Renal cortex interstitium (tissue), 11 donors: ENCODE measurements around the gene PRND. TPM values are rescaled to one million over a fixed set of nuclear protein-coding genes. Genes with fewer than 3 reads are reported as not detected.
A peak's percentile ranks its signal among the peaks of the same experiment; 100 is the strongest.
"Not testable (repeated sequence)": the region's sequence is repeated elsewhere in the genome, so short reads cannot be mapped to it uniquely, and the experiment has no call there.

Experiments
- DNase-seq, 11 donors: peaks; one replicate each; pipeline ENCODE4 v3.0.0-alpha.2; 2013; ENCODE audit warnings: low read depth in 9 of 11, low spot score in 4 of 11; ENCODE audit errors: extremely low read depth in 1 of 11
- polyA plus RNA-seq, 3 donors: library from polyadenylated mRNA; unstranded; fragments of 120-200 nt; gene quantifications; one replicate each; pipeline ENCODE4 v1.2.1, GENCODE V29; 2013; ENCODE audit not compliant: insufficient read length in 3 of 3

The PRND gene
- polyA plus RNA-seq, 3 donors = 3.1 to 4.6 (median 3.1) TPM

DNA sequence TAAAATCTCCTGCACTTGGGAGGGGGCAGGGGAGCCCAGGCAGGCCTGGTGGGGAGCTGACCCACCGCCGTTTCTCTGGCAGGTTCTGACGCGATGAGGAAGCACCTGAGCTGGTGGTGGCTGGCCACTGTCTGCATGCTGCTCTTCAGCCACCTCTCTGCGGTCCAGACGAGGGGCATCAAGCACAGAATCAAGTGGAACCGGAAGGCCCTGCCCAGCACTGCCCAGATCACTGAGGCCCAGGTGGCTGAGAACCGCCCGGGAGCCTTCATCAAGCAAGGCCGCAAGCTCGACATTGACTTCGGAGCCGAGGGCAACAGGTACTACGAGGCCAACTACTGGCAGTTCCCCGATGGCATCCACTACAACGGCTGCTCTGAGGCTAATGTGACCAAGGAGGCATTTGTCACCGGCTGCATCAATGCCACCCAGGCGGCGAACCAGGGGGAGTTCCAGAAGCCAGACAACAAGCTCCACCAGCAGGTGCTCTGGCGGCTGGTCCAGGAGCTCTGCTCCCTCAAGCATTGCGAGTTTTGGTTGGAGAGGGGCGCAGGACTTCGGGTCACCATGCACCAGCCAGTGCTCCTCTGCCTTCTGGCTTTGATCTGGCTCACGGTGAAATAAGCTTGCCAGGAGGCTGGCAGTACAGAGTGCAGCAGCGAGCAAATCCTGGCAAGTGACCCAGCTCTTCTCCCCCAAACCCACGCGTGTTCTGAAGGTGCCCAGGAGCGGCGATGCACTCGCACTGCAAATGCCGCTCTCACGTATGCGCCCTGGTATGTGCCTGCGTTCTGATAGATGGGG is 3.0 kb downstream of the PRND start:
- no peak for DNase-seq

DNA sequence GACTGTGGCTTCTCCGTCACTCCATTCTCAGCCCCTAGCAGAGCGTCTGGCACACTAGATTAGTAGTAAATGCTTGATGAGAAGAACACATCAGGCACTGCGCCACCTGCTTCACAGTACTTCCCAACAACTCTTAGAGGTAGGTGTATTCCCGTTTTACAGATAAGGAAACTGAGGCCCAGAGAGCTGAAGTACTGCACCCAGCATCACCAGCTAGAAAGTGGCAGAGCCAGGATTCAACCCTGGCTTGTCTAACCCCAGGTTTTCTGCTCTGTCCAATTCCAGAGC is 3.5 kb downstream of the PRND start:
- no peak for DNase-seq

DNA sequence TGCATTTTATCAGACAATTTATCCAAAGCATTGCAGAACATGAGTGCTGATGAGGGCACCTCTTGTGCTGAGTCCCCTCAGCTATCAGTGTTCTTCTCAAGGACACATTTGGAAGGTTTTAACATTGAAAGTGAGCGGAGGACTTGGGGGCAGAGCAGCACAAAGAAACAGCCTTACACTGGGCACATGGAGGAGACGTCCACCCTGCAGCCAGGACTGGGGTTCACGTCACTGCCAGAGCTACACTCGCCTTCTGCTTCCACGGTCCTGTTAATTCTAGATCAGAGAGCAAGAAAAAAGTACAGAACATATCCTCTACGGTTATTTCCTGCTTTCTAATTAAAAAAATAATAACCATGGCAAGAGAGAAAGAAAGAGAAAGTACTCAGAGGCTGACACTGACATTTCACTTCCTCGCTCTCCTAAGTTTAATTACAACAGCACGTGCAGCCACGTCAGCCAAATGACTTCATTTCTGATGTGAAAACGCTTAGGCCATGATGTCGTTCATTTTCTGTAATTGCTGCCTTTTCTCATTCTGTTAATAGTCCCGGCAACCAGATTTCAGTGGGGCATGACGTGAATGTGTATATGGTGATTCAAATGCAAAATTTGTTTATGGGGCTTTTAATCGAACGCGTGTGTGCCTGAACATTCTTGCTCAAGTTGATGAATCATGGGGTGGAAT is 5.1 kb downstream of the PRND start:
- DNase-seq = no peak

DNA sequence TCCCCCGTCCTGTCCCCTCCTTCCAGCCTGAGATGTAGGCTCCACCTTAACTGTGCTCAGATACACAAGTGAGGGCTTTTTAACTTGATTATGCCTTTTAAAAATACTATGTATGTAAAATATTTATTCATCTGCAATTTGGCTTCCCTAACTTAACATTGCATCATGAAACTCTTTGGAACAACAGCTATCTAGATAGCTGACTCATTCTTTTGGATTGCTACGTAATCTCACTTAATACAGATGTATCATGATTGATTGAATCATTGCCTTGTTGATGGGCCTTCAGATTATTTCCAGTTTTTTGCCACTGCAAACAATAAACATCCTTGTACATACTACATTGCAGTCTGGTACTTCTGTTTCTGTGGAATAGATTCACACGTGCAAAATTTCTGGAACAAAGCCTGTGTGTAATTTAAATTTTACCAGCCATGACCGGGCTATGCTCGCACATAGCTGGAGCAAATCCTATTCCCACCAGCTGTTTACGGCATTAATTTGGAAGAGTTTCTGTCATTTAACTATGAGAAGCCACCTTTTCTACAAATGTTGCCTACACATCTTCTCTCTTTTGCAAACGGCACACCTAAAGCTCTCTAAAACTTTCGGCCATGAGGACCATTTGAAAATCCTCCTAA is 6.5 kb downstream of the PRND start:
- DNase-seq = no peak

DNA sequence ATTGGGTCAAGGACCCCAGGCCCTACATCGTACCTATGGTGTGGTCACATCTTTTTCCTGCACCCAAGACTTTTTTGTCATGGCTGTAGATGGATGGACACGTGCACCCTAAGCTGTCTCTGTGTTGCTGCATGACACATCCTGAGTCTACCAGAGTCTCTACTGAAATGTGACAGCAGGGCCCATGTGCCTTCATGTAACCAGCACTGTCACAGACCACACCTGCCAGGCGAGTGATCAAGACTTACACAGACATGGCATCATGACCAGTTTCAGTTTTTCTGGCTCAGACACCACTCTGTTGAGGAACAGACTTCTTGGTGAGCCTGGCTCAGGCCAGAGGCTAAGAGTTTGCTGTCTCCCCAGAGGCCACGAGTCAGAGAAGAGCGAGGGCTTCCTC is 7.6 kb downstream of the PRND start:
- no peak for DNase-seq

DNA sequence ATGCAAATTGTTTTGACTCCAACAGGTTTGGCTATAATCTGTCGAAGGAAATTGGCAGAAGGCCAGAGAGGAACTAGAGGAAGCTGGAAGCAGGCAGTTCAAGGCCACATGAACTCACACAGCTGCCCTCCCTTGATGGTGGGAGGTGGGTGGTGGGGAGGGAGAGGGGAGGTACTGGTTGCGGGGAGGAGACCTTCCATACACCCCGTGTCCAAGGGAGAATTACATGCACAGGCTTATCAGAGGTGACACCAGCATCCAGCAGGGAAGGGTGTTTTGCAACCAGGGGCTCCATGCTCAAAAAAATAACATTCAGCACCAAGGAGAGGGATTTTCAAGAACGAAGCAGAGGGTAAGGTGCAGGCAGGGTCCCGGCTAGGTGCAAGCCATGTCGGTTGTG is 9.1 kb downstream of the PRND start:
- peak in 1 of 11 donors; percentile 14 for DNase-seq

DNA sequence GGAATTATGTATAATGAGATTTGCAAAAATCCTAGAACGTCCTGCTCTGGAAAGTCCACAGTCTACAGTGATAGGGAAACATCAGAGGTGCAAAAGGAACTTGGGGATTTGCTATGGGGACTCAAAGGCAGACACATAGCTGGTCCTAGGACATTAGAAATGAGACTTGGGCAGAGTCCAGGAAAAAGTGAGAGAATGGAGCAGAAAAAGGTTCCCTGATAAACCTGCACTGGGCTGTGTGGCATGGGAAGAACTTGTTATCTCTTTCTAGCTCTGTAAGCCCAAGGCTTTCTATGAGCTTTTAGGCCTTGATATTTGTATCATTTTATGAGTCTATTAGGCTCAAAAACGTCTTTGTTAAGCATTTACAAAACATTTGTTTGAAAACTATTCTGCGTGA is 15.2 kb downstream of the PRND start:
- DNase-seq = no peak

DNA sequence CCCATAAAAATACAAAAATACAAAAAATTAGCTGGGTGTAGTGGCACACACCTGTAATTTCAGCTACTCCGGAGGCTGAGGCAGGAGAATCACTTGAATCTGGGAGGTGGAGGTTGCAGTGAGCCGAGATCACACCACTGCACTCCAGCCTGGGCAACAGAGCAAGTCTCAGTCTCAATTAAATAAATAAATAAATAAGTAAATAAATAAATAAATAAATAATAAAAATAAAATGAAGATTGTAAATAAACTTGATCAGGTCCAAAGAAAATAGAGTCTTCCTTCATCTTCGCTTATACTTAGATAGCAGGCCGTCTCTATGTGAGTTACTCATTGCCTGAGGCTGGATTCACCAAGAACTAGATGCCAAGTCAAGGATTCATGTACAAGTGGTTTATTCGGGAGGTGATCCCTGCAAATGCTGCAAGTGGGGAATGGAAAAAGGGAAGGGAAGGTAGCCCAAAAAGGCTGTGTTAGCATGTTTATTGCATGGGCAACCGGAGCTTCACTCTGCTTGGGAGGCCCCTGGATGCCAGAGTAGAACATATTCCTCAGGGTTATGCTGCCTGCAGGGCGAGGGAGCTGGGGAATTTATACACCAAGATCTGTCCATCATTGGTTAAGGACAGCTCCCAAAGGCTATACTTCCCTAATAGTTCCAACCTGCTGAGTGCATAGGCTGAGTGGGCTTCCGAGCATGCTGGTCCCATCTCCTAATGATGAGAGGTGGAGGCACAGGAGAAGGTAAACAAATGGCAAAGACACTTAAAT is 16.3 kb downstream of the PRND start:
- no peak for DNase-seq

DNA sequence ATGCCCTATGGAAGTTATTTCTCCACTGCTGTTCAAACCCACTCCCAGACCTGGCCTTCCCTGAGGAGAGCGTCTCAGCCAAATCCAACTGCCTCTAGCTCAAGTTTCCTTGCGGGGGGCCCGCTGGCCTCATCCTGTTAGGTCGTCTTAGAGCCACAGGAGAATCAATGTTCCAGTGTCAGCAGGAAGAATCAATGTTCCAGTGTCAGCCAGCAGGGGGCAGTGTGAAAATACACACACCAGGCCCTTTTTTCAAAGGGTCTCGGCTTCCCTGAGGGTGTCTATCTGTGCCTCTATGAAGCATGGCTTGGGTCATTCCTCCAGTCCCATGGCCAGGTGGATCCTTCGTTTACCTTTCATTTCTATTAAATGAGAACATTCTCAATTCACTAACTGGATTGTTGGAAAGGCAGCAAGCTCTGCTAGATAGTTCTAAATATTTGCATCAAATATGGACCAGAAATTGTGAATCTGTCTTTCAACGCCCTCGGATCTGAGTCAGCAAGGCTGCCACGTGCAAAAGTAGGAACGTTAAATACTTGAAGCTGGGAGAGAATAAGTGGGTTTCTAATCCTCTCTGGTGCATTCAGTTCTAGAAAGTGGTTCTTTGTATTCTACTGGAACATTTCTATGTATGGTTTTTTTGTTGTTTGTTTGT is 19.2 kb downstream of the PRND start:
- peak in 2 of 11 donors; percentile 14 to 26 for DNase-seq

DNA sequence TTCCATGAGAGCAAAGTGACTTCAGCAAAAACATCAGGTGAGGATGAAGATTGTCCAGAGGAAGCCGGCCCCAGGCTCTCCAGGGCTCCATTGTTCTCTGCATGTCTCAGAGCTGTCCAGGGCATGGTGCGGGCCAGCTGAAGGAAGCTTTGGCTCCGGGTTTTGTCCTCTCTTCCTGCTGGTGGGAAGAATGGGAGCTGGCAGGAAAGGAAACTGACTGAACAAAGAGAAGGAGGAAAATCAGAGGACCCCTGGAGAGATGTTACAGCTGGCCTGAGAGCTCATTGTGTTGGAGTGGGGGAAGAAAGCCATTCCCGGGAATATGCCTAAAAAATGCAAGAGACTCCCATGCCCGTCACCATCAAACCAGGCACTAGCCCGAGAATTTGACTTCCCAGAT is 27.1 kb downstream of the PRND start:
- DNase-seq = no peak

DNA sequence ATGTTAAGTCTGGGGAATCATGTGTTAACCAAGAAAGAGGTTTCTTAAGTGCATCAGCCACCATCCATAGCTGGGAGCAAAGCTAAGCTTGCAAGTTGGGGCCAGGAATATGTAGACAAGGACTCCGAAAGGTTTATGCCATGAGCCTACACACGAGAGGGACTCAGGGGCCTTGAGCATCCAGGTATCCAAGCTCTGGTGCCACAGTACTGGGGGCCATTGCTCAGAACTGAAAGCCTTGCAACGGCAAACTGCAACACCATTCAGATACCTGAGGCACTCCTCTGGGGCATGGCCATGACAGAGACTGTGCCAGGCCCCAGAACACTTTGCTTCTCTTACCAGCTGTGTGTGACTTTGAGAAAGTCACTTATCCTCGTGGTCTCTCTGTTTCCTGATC is 27.6 kb downstream of the PRND start:
- no peak for DNase-seq

DNA sequence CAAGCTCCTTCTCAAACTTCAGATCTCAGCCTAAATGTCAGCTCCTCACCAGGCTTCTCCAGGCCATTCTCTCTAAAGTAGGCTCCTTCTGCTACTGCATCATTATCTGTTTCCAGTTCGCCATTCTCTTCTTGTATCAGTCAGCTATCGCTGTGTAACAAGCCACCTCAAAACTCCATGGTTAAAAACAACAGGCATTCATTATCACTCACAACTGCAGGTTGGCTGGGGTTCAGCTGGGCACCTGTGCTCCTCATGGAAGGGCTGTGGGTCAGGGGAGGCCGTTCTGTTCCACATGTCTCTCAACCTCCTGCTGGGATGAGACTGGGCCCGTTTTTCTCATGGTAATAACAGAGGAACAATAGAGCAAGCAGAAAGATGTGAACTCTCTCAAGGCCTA is 28.7 kb downstream of the PRND start:
- DNase-seq = no peak

DNA sequence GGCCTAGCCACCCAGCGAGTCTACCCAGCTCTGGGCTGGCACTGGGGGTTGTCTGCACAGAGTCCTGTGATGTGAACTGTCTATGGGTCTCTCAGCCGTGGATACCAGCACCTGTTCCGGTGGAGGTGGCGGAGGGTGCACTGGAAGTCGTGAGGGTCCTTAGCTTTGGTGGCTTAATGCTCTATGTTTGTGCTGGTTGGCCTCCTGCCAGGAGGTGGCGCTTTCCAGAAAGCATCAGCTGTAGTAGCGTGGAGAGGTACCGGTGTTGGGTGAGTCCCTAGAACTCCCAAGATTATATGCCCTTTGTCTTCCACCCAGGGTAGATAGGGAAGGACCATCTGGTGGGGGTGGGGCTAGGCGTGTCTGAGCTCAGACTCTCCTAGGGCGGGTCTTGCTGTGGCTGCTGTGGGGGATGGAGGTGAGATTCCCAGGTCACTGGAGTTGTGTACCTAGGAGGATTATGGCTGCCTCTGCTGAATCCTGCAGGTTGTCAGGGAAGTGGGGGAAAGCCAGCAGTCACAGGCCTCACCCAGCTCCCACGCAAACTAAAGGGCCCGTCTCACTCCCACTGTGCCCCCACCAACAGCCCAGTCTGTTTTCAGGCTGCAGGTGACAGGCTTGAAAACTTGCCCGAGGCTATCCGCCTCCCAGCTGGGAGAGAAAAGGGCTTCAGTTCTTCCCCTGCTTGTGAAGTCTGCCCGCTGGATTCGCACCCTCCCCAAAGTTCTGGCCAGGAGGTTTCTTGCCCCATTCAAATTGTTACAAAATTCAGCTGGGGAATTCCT is 37.6 kb downstream of the PRND start:
- DNase-seq = not testable (repeated sequence)

DNA sequence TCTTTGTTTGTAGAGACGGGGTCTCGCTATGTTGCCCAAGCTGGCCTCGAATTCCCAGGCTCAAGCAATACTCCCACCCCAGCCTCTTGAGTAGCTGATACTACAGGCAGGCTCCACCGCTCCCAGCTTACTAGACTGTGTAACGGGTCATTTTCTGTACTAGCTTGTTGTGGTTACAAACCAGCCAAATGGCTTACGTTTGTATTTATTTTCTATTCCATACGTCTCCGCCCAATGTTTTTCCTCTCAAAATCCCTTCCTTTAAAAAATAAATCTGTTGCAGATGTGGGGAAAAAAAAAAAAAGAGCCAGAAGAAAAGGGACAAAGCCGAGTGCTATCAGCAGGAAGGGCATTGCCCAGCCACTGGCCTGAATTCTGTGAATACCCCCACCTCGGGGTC is 41.6 kb downstream of the PRND start:
- no peak for DNase-seq

DNA sequence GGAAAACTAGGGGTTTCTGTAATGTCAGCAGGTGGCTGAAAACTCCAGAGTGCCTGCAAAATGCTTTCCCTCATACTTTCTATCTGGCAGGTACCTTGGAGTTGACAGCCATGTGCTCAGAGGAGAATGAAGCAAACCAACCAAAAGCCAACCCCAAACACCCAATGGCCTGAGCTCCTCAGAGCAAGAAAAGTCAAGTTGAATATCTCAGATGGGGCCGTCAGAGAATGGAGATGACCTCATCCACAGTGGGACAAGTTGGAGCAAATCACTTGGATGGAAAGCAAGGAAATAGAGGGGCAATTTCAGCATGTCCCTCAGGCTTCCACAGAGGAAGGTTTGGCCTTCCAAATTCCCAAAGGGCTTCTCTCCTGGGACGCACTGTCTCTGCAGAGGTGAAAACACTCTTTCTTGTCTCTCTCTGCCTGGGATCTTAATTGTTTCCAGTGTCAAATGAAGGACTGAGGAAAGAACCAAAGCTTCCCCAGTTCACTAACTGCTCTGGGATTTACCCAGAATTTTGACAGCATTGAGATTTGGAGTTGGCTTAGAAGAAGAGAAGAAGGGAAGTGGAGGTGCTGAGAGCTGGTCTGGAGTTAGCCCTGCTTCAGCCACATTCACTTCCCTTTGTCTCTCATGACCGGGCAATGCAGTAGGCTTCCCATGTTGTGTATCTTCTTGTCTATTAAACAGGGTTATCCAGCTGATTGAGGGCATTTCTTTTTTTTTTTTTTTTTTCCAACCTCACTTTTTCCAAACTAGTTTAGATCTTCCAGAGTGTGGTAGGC is 42.2 kb downstream of the PRND start:
- no peak for DNase-seq

DNA sequence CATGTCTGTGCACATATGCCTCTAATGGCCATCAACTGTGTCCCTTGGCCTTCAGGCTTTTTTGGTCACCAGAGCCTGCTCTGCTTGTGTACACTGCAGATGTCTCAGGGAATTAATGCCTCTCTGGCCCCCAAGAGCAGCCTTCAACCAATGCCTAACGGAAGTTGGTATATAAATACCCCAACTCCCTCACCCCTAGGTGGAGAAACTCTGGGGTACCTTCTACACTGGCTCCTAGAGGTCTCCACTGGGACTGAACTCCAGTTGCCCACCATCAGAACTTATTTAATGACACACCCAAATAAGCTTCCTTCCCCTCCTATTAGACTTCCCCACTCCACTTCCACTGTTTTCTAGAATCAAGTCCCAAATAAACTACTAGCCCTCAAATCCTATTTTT is 43.1 kb downstream of the PRND start:
- DNase-seq = no peak

DNA sequence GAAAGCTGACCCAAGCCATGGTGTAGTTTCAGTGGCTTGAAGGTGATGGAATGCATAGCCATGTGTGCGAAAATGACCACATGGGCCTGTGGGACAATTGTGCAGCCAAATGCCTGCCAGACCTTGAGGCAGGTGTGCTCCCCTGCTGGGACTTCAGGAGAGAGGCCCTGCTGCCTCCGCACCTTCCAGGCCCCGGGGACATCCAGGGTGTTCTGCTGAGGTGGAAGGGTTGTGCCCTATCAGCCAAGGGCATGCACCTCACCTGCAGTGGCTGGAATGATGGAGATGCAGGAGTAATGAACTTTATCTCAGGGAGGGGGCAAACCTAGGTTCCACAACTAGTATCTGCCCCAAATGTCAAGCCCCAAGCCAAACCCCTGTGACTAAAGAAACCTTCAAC is 44.0 kb downstream of the PRND start:
- no peak for DNase-seq

DNA sequence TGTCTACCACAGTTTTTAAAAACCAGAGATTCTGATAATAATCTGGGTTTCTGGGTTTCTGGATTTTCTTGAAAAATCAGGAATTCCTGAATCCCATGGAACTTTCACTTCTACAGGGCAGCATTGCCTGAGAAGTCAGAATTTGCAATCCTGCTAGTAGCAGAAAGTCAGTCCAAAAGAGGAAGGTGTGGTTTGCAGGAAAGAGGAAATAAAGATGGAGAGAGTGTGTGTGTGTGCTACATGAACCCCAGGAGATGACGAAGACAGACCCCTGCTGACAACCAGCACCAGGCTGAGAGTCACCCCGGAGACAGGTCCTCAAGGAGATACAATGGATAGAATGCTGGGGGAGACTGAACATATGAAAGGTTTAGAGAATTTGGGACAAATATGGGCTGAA is 44.9 kb downstream of the PRND start:
- no peak for DNase-seq
